ENCODE measurements around the gene CLDN22.
A peak's percentile ranks its signal among the peaks of the same experiment; 100 is the strongest.

The CLDN22 gene

GRCh38 chr4:183321079-183321478 lies 1.0 kb upstream of the CLDN22 start:
- DNase-seq, result no peak

GRCh38 chr4:183318656-183319055 lies 1.4 kb downstream of the CLDN22 start:
- DNase-seq, result no peak

GRCh38 chr4:183314806-183315205 lies 5.3 kb downstream of the CLDN22 start:
- no peak for DNase-seq

- DNase-seq, result no peak
Measured at GRCh38 chr4:183314336-183314735, 5.7 kb downstream of the CLDN22 start.

- DNase-seq, result no peak
Measured at GRCh38 chr4:183312841-183313240, 7.2 kb downstream of the CLDN22 start.

- no peak for DNase-seq
Measured at GRCh38 chr4:183306811-183307210, 13.3 kb downstream of the CLDN22 start.

GRCh38 chr4:183304538-183304937 lies 15.5 kb downstream of the CLDN22 start:
- no peak for DNase-seq

- DNase-seq, result no peak
Measured at GRCh38 chr4:183304067-183304466, 16.0 kb downstream of the CLDN22 start.

GRCh38 chr4:183303301-183303700 lies 16.8 kb downstream of the CLDN22 start:
- peak; percentile 53 to 60 for DNase-seq

GRCh38 chr4:183300655-183301054 lies 19.4 kb downstream of the CLDN22 start:
- DNase-seq, result no peak

GRCh38 chr4:183300070-183300469 lies 20.0 kb downstream of the CLDN22 start:
- DNase-seq, result no peak

- DNase-seq, result no peak
Measured at GRCh38 chr4:183299464-183299863, 20.6 kb downstream of the CLDN22 start.

GRCh38 chr4:183297675-183298074 lies 22.4 kb downstream of the CLDN22 start:
- no peak for DNase-seq

GRCh38 chr4:183295711-183296110 lies 24.4 kb downstream of the CLDN22 start:
- DNase-seq, result no peak

GRCh38 chr4:183291070-183291469 lies 29.0 kb downstream of the CLDN22 start:
- no peak for DNase-seq

GRCh38 chr4:183289688-183290087 lies 30.4 kb downstream of the CLDN22 start:
- peak in 1 of 2 donors; percentile 6 for DNase-seq

GRCh38 chr4:183288955-183289354 lies 31.1 kb downstream of the CLDN22 start:
- DNase-seq, result no peak

GRCh38 chr4:183287677-183288076 lies 32.4 kb downstream of the CLDN22 start:
- no peak for DNase-seq

GRCh38 chr4:183287309-183287659 lies 32.8 kb downstream of the CLDN22 start:
- DNase-seq, result no peak

GRCh38 chr4:183286590-183287308 lies 33.3 kb downstream of the CLDN22 start:
- DNase-seq, result no peak

GRCh38 chr4:183285886-183286285 lies 34.2 kb downstream of the CLDN22 start:
- no peak for DNase-seq

GRCh38 chr4:183284965-183285364 lies 35.1 kb downstream of the CLDN22 start:
- no peak for DNase-seq

- DNase-seq, result no peak
Measured at GRCh38 chr4:183284258-183284785, 35.8 kb downstream of the CLDN22 start.

- DNase-seq, result no peak
Measured at GRCh38 chr4:183276106-183276505, 44.0 kb downstream of the CLDN22 start.

GRCh38 chr4:183272384-183272783 lies 47.7 kb downstream of the CLDN22 start:
- DNase-seq, result no peak

Data from inflammatory macrophage treated with lipopolysaccharide for 1 hour (primary cell).